GM12878 (cell line): ENCODE results near the gene LINGO1. TPM values are rescaled to one million over a fixed set of nuclear protein-coding genes. Genes with fewer than 3 reads are reported as not detected.
A peak's percentile ranks its signal among the peaks of the same experiment; 100 is the strongest.

Experiments used
- ATAC-seq: fragments of 200-7000 bp; cut with Tn5 transposase; 3 replicates; pipeline ENCODE4 v1.9.1; 2020; ENCODE audit warnings: mild to moderate bottlenecking, moderate library complexity
- BruUV-seq: library from RNA; stranded (reverse); fragments of 400-500 nt; replicated peaks from 2 replicates; lab custom pipeline; 2021; lab: Mats Ljungman, UMichigan
- CTCF ChIA-PET: fragments of 300-600 bp; sonication (Branson Sonifier 250); formaldehyde crosslinking; extraction: SDS; loops from one replicate; lab custom pipeline; 2021; ENCODE audit warnings: inconsistent platforms; lab: Yijun Ruan, JAX
- POLR2A ChIA-PET: fragments of 350-600 bp; formaldehyde crosslinking; extraction: SDS; loops from one replicate; lab custom pipeline; 2021; ENCODE audit warnings: inconsistent platforms; lab: Charles Lee
- RAD21 ChIA-PET: fragments of 300-600 bp; sonication (Branson Sonifier 250); formaldehyde crosslinking; loops from one replicate; lab custom pipeline; 2023; ENCODE audit warnings: antibody characterized with exemption; ENCODE audit not compliant: unreplicated experiment; lab: Charles Lee
- SMC1A ChIA-PET: fragments of 300-600 bp; sonication (Branson Sonifier 250); formaldehyde crosslinking; loops from one replicate; lab custom pipeline; 2023; ENCODE audit not compliant: unreplicated experiment, uncharacterized antibody; lab: Charles Lee
- DNase-seq: peaks from one replicate; pipeline ENCODE4 v3.0.0-alpha.2; 2011; ENCODE audit warnings: low read depth, low spot score
- FAIRE-seq: peaks from 3 replicates; lab custom pipeline; 2011; peaks lifted over from hg19 to GRCh38; lab: Jason Lieb, UNC
- H2AFZ ChIP-seq: 2 replicates; pipeline ENCODE4 v1.6.0; 2011; ENCODE audit warnings: low read depth, low read length, control low read depth; ENCODE audit not compliant: control insufficient read depth
- H3K27ac ChIP-seq: 2 replicates; pipeline ENCODE4 v1.5.1; 2011; ENCODE audit warnings: control low read depth; ENCODE audit not compliant: control insufficient read depth, insufficient read depth
- H3K27me3 ChIP-seq, 2 experiments: replicated peaks in 1 of 2; 2 replicates each; pipeline versions ENCODE4 v1.6.0 to v1.6.1; 2011; ENCODE audit warnings: low read length in 1 of 2; ENCODE audit not compliant: control insufficient read depth in 2 of 2, insufficient read depth in 2 of 2
- H3K36me3 ChIP-seq, 2 experiments: 2 replicates each; pipeline ENCODE4 v1.5.1; 2011; ENCODE audit warnings: low read length in 1 of 2; ENCODE audit not compliant: control insufficient read depth in 2 of 2, insufficient read depth in 2 of 2
- H3K4me1 ChIP-seq: 2 replicates; pipeline ENCODE4 v1.6.1; 2011; ENCODE audit warnings: mild to moderate bottlenecking, low read length, moderate library complexity, mixed read lengths; ENCODE audit not compliant: control insufficient read depth, insufficient read depth
- H3K4me2 ChIP-seq: 2 replicates; pipeline ENCODE4 v1.6.0; 2011; ENCODE audit warnings: control low read depth; ENCODE audit not compliant: control insufficient read depth, insufficient read depth
- H3K4me3 ChIP-seq: fragments of 200-600 bp; sonication (generic); 2 replicates; pipeline ENCODE4 v1.5.1; 2016
- H3K79me2 ChIP-seq: 2 replicates; pipeline ENCODE4 v1.6.0; 2011; ENCODE audit warnings: low read length; ENCODE audit not compliant: control insufficient read depth, insufficient read depth
- H3K9ac ChIP-seq: 2 replicates; pipeline ENCODE4 v1.8.0; 2011; ENCODE audit warnings: low read length, control low read depth, mixed read lengths; ENCODE audit not compliant: control insufficient read depth, insufficient read depth
- H3K9me3 ChIP-seq: replicated peaks from 3 replicates; pipeline ENCODE4 v1.5.1; 2011; ENCODE audit warnings: mild to moderate bottlenecking, low read length; ENCODE audit not compliant: control insufficient read depth, insufficient read depth
- H4K20me1 ChIP-seq: 2 replicates; pipeline ENCODE4 v1.6.0; 2011; ENCODE audit not compliant: control insufficient read depth, insufficient read depth
- DPF2 ChIP-seq: fragments of 450-650 bp; IDR thresholded peaks from 2 replicates; pipeline ENCODE4 v1.6.1; 2017; ENCODE audit warnings: mild to moderate bottlenecking
- IKZF2 ChIP-seq, 2 experiments: fragments of 450-650 bp; IDR thresholded peaks; 2 replicates each; pipeline ENCODE4 v1.6.1; 2017; ENCODE audit warnings: mild to moderate bottlenecking in 2 of 2, moderate library complexity in 2 of 2
- NFYA ChIP-seq: IDR thresholded peaks from 2 replicates; pipeline ENCODE4 v1.6.1; 2011; ENCODE audit warnings: low read depth, mild to moderate bottlenecking, low read length, improper control_type of control experiment, borderline replicate concordance
- NFYB ChIP-seq: IDR thresholded peaks from 2 replicates; pipeline ENCODE4 v1.6.1; 2011; ENCODE audit warnings: low read depth, mild to moderate bottlenecking, low read length, improper control_type of control experiment, moderate library complexity; ENCODE audit not compliant: insufficient read depth
- WGBS: methylation state at CpG from one replicate; pipeline ENCODE4 v1.1.6; 2016; ENCODE audit warnings: low lambda C conversion rate; ENCODE audit not compliant: insufficient replicate concordance, insufficient coverage; ENCODE audit errors: missing lambda C conversion rate; 5-methylcytosine and 5-hydroxymethylcytosine counted together
- in situ Hi-C: fragments of 300-500 bp; cut with MboI; formaldehyde crosslinking; loops from 9 replicates; pipeline ENCODE4 v1.14.3; 2018; ENCODE audit warnings: mixed read lengths
- intact Hi-C: fragments of 100-400 bp; cut with micrococcal nuclease; formaldehyde crosslinking; loops from one replicate; pipeline ENCODE4 v1.14.2; 2022; ENCODE audit not compliant: unreplicated experiment
- polyA plus RNA-seq, 11 experiments: library from polyadenylated mRNA; depleted of rRNA in 4 of 11; unstranded in 6 of 11; stranded (reverse) in 5 of 11; fragments of >200 nt; fragmentation: Nextera tagmentation in 4 of 11; fragmentation: Illumina TruSeq in 1 of 11; extraction: Ambion mirVana in 4 of 11; extraction: Trizol in 1 of 11; gene quantifications; 1 replicate in 1 of 11; 2 replicates in 10 of 11; pipeline versions ENCODE4 v1.2.1 to v1.2.3, GENCODE V29; 2011 to 2016; ENCODE audit warnings: inconsistent platforms in 2 of 11, missing spikeins in 2 of 11, low read depth in 1 of 11
- total RNA-seq, 4 experiments: library from RNA; depleted of rRNA in 3 of 4; stranded (reverse); fragments of >200 nt in 3 of 4; fragmentation: Illumina TruSeq in 1 of 4; extraction: Trizol in 1 of 4; gene quantifications; 2 replicates each; pipeline versions ENCODE4 v1.2.1 to v1.2.3, GENCODE V29; 2013 to 2021
- TF ChIP-seq, protein P1 (sequence below): IDR thresholded peaks from 2 replicates; pipeline ENCODE4 v1.6.1; 2012; ENCODE audit warnings: low read depth, low read length, improper control_type of control experiment
- TF ChIP-seq, protein P2 (sequence below): IDR thresholded peaks from 2 replicates; pipeline ENCODE4 v1.6.1; 2011; ENCODE audit warnings: mild to moderate bottlenecking, low read depth, low read length, moderate library complexity; ENCODE audit not compliant: insufficient replicate concordance

The LINGO1 gene
- total and polyA plus RNA-seq, 10 of the 15 experiments (the other 5 are each of a cell fraction or from before 2014, with no cell fraction given), result 0.04 to 3.9 (median 0.17) TPM; not detected in 6

DNA sequence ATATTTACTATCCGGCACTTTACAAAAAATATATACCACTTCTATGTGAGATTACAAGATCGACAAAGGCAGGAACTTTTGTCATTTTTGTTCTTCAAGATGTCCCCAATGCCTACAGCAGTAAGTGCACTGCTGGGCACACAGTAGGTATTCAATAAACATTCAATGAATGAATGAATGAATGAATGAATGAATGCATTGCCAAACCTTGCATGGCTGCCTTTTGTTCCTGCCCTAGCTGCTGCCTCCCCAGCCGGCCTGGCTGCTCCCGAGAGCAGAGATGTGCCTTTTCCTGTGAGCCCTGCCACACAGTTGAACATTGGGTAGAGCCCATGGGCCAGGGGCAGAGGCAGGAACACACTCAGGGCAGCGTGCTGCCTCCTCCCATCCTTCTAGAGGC, 37.5 kb downstream of the LINGO1 start (continued):
- TF ChIP-seq, protein P1, sequence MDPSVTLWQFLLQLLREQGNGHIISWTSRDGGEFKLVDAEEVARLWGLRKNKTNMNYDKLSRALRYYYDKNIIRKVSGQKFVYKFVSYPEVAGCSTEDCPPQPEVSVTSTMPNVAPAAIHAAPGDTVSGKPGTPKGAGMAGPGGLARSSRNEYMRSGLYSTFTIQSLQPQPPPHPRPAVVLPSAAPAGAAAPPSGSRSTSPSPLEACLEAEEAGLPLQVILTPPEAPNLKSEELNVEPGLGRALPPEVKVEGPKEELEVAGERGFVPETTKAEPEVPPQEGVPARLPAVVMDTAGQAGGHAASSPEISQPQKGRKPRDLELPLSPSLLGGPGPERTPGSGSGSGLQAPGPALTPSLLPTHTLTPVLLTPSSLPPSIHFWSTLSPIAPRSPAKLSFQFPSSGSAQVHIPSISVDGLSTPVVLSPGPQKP, result no peak

DNA sequence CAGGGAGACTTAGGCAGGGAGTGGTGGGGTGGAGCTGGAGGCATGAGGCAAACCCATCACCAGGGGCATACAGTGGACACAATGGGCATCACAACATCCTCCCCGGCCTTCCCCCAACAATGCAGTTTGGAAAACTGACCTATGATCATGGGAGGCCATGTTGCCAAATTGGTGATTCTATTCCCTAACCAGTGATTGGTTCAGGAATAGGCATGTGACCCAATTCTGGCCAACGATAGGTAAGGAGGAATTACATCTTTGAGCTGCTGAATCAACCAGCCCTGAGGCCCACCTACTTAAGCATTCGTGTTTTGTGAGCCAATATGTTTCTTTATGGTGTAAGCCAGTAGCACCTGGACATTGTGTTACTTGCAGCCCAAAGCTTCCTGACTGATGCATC, 40.0 kb downstream of the LINGO1 start:
- Histone ChIP-seq H3K27ac (no peak overlapping the region), H3K4me3 (no peak overlapping the region), H3K79me2 (no peaks in the 10 kb centered on the region), H3K9me3 (no peaks in the 10 kb centered on the region), H3K36me3 (no peaks in the 10 kb centered on the region), H3K4me2 (no peak overlapping the region), H3K27me3 (peaks cover 2 to 3% of the 10 kb centered on the region in 2 experiments; a peak in 2 of 4 replicates), H4K20me1 (no peaks in the 10 kb centered on the region), H3K4me1 (no peaks in the 10 kb centered on the region), H2AFZ (no peak overlapping the region), H3K9ac (no peak overlapping the region)
- ChIA-PET POLR2A (no interaction called here), CTCF (interaction anchor here (0.7 kb wide), 1 partner anchor 25 kb away, joined by 3 read pairs; no protein-coding TSS in a partner anchor), SMC1A (interaction anchor here (0.6 kb wide), 1 partner anchor 490 kb away, joined by 3 read pairs; no protein-coding TSS in a partner anchor), RAD21 (no interaction called here)
- DNase-seq (no peak), FAIRE-seq (no peak), ATAC-seq (no peak)
- BruUV-seq, result no TSS peak
- WGBS, result 37% methylated on average over 3 of the region's 3 CpGs
- intact Hi-C loops, result no loop called here
- TF ChIP-seq NFYB (peak; percentile 65), NFYA (no peak), IKZF2 (IDR thresholded peaks at IDR 0.05) (no peak), DPF2 (no peak)
- TF ChIP-seq, protein P2, sequence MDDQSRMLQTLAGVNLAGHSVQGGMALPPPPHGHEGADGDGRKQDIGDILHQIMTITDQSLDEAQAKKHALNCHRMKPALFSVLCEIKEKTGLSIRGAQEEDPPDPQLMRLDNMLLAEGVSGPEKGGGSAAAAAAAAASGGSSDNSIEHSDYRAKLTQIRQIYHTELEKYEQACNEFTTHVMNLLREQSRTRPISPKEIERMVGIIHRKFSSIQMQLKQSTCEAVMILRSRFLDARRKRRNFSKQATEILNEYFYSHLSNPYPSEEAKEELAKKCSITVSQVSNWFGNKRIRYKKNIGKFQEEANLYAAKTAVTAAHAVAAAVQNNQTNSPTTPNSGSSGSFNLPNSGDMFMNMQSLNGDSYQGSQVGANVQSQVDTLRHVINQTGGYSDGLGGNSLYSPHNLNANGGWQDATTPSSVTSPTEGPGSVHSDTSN, result no peak
- in situ Hi-C loops, result no loop called here
